Muscle layer of colon (tissue), 2 donors: Measurements from ENCODE around the gene ADGRD1.

Experiments
- H3K27ac ChIP-seq: one replicate; pipeline ENCODE4 v1.7.0; 2013; ENCODE audit warnings: low read depth, mild to moderate bottlenecking, low read length, moderate library complexity
- H3K27me3 ChIP-seq, 2 donors: one replicate each; pipeline ENCODE4 v1.7.0; 2013; ENCODE audit warnings: low read length in 2 of 2, mild to moderate bottlenecking in 2 of 2; ENCODE audit not compliant: insufficient read depth in 2 of 2, control insufficient read depth in 1 of 2
- H3K36me3 ChIP-seq: one replicate; pipeline ENCODE4 v1.7.0; 2013; ENCODE audit warnings: mild to moderate bottlenecking, low read length; ENCODE audit not compliant: insufficient read depth
- H3K4me1 ChIP-seq: one replicate; pipeline ENCODE4 v1.7.0; 2013; ENCODE audit warnings: mild to moderate bottlenecking, low read length; ENCODE audit not compliant: insufficient read depth
- H3K4me3 ChIP-seq, 2 donors: one replicate each; pipeline ENCODE4 v1.7.0; 2013; ENCODE audit warnings: low read length in 2 of 2, low read depth in 1 of 2, mild to moderate bottlenecking in 1 of 2, moderate library complexity in 1 of 2
- H3K9ac ChIP-seq: one replicate; pipeline ENCODE4 v1.7.0; 2013; ENCODE audit warnings: low read length
- H3K9me3 ChIP-seq: one replicate; pipeline ENCODE4 v1.7.0; 2013; ENCODE audit warnings: mild to moderate bottlenecking, low read length
- donor health status: abdominal sarcoma.
- donor health status: Adenocarcinoma of cecum.

Gene ADGRD1

GRCh38 chr12:131090274-131091210, 136.8 kb downstream of the ADGRD1 start:
- no peak overlapping the region for H3K9ac ChIP-seq
- H3K27me3 ChIP-seq, result no peaks in the 10 kb centered on the region
- H3K4me3 ChIP-seq, result no peak overlapping the region
- H3K9me3 ChIP-seq, result no peaks in the 10 kb centered on the region
- H3K4me1 ChIP-seq, result no peaks in the 10 kb centered on the region
- H3K27ac ChIP-seq, result no peak overlapping the region
- no peaks in the 10 kb centered on the region for H3K36me3 ChIP-seq

- no peak overlapping the region for H3K9ac ChIP-seq
- H3K27ac ChIP-seq, result no peak overlapping the region
- H3K4me3 ChIP-seq, result no peak overlapping the region
- H3K27me3 ChIP-seq, result no peaks in the 10 kb centered on the region
- no peaks in the 10 kb centered on the region for H3K4me1 ChIP-seq
- H3K36me3 ChIP-seq, result no peaks in the 10 kb centered on the region
- no peaks in the 10 kb centered on the region for H3K9me3 ChIP-seq
These were observed 137.8 kb downstream of the ADGRD1 start for GRCh38 chr12:131091413-131091975.

- no peaks in the 10 kb centered on the region for H3K9me3 ChIP-seq
- no peaks in the 10 kb centered on the region for H3K36me3 ChIP-seq
- H3K27me3 ChIP-seq, result no peaks in the 10 kb centered on the region
- H3K4me1 ChIP-seq, result peaks cover 3% of the 10 kb centered on the region
- H3K9ac ChIP-seq, result no peak overlapping the region
- H3K27ac ChIP-seq, result no peak overlapping the region
- H3K4me3 ChIP-seq, result no peak overlapping the region
These were observed 138.4 kb downstream of the ADGRD1 start for GRCh38 chr12:131091976-131092691.

GRCh38 chr12:131092901-131093603, 139.3 kb downstream of the ADGRD1 start:
- H3K9me3 ChIP-seq, result no peaks in the 10 kb centered on the region
- H3K4me3 ChIP-seq, result no peak overlapping the region
- no peaks in the 10 kb centered on the region for H3K27me3 ChIP-seq
- H3K27ac ChIP-seq, result no peak overlapping the region
- peaks cover 8% of the 10 kb centered on the region for H3K4me1 ChIP-seq
- no peaks in the 10 kb centered on the region for H3K36me3 ChIP-seq
- no peak overlapping the region for H3K9ac ChIP-seq

- H3K27me3 ChIP-seq, result no peaks in the 10 kb centered on the region
- no peak overlapping the region for H3K27ac ChIP-seq
- H3K4me3 ChIP-seq, result no peak overlapping the region
- H3K36me3 ChIP-seq, result no peaks in the 10 kb centered on the region
- no peaks in the 10 kb centered on the region for H3K9me3 ChIP-seq
- H3K9ac ChIP-seq, result no peak overlapping the region
- peaks cover 8% of the 10 kb centered on the region for H3K4me1 ChIP-seq
These were observed 139.9 kb downstream of the ADGRD1 start for GRCh38 chr12:131093604-131093955.

- H3K9ac ChIP-seq, result no peak overlapping the region
- H3K4me3 ChIP-seq, result no peak overlapping the region
- no peaks in the 10 kb centered on the region for H3K9me3 ChIP-seq
- H3K27ac ChIP-seq, result no peak overlapping the region
- no peaks in the 10 kb centered on the region for H3K36me3 ChIP-seq
- peaks cover 8% of the 10 kb centered on the region for H3K4me1 ChIP-seq
- H3K27me3 ChIP-seq, result no peaks in the 10 kb centered on the region
These were observed 140.5 kb downstream of the ADGRD1 start for GRCh38 chr12:131093971-131094830.

- Histone ChIP-seq H3K9me3 (no peaks in the 10 kb centered on the region), H3K27me3 (no peaks in the 10 kb centered on the region), H3K4me1 (peaks cover 8% of the 10 kb centered on the region), H3K36me3 (no peaks in the 10 kb centered on the region), H3K27ac (no peak overlapping the region), H3K9ac (no peak overlapping the region), H3K4me3 (no peak overlapping the region)
These were observed 141.4 kb downstream of the ADGRD1 start for GRCh38 chr12:131094831-131095805.

- Histone ChIP-seq H3K27me3 (no peaks in the 10 kb centered on the region), H3K9ac (no peak overlapping the region), H3K9me3 (no peaks in the 10 kb centered on the region)
These were observed 142.3 kb downstream of the ADGRD1 start for GRCh38 chr12:131095826-131096680.

GRCh38 chr12:131096681-131097181, 143.0 kb downstream of the ADGRD1 start:
- Histone ChIP-seq H3K4me1 (peaks cover 8% of the 10 kb centered on the region), H3K9ac (no peak overlapping the region), H3K36me3 (no peaks in the 10 kb centered on the region), H3K27me3 (no peaks in the 10 kb centered on the region), H3K9me3 (no peaks in the 10 kb centered on the region), H3K27ac (no peak overlapping the region), H3K4me3 (no peak overlapping the region)

More at GRCh38 chr12:131095826-131096680, 142.3 kb downstream of the ADGRD1 start:
- H3K36me3 ChIP-seq, result no peaks in the 10 kb centered on the region
- peaks cover 8% of the 10 kb centered on the region for H3K4me1 ChIP-seq
- no peak overlapping the region for H3K27ac ChIP-seq
- H3K4me3 ChIP-seq, result no peak overlapping the region
